ENCODE results near the gene SLC2A1.

GRCh38 chr1:42910985-42911384, 47.7 kb downstream of the SLC2A1 start:
- TF ChIP-seq POLR2A (IDR thresholded peaks at IDR 0.05; ENCODE audit: low read length) (no peak), GATA1 (IDR thresholded peaks at IDR 0.05; ENCODE audit: low read depth, low read length) (no peak)

Measured in erythroblast (primary cell).